Coronary artery (tissue), 2 donors: Measurements from ENCODE around the gene RABGGTA.
A peak's percentile ranks its signal among the peaks of the same experiment; 100 is the strongest.

Source experiments
- DNase-seq: peaks from one replicate; pipeline ENCODE4 v3.0.0-alpha.2; 2017; ENCODE audit warnings: low spot score
- H3K27ac ChIP-seq, 2 donors: fragments of 200-600 bp; sonication (generic); one replicate each; pipeline ENCODE4 v1.5.1; 2016 to 2019
- H3K4me3 ChIP-seq: fragments of 200-600 bp; sonication (generic); 2 replicates; pipeline ENCODE4 v1.5.1; 2016; ENCODE audit warnings: mild to moderate bottlenecking, moderate library complexity
- CTCF ChIP-seq: fragments of 200-600 bp; sonication (generic); IDR thresholded peaks from one replicate; pipeline ENCODE4 v1.5.1; 2019; ENCODE audit warnings: antibody characterized with exemption

The RABGGTA gene

GRCh38 chr14:24314377-24315193 is 43.2 kb upstream of the RABGGTA start:
- peak overlapping the region in 1 of 2 donors; percentile 65 for H3K27ac ChIP-seq

GRCh38 chr14:24313913-24314312 is 42.5 kb upstream of the RABGGTA start:
- TF ChIP-seq CTCF: no peak
- no peak for DNase-seq
- peak overlapping the region in 1 of 2 donors; percentile 65 for H3K27ac ChIP-seq
- H3K4me3 ChIP-seq: no peak overlapping the region

More at GRCh38 chr14:24314377-24315193, 43.2 kb upstream of the RABGGTA start:
- no peak overlapping the region for H3K4me3 ChIP-seq
- no peak for TF ChIP-seq CTCF
- DNase-seq: no peak

- no peak for DNase-seq
- no peak for TF ChIP-seq CTCF
- H3K27ac ChIP-seq: peak overlapping the region in 1 of 2 donors; percentile 88
- peak overlapping the region; percentile 84 for H3K4me3 ChIP-seq
These were observed 41.5 kb upstream of the RABGGTA start for GRCh38 chr14:24312736-24313507.

GRCh38 chr14:24311837-24312615 is 40.6 kb upstream of the RABGGTA start:
- peak overlapping the region; percentile 25 to 88 for H3K27ac ChIP-seq
- DNase-seq: no peak

GRCh38 chr14:24310646-24311604 is 39.5 kb upstream of the RABGGTA start, which contains the start of gene LTB4R:
Gene LTB4R (plus strand): TSS chr14:24311502. CDS start chr14:24315652, 4,150 bp downstream.
- peak within 1 kb of the TSS; percentile 25 to 88 for H3K27ac ChIP-seq
- H3K4me3 ChIP-seq: peak within 1 kb of the TSS; percentile 84
- no peak for DNase-seq
- TF ChIP-seq CTCF: no peak

More at GRCh38 chr14:24311837-24312615, 40.6 kb upstream of the RABGGTA start:
- H3K4me3 ChIP-seq: peak overlapping the region; percentile 84
- no peak for TF ChIP-seq CTCF

GRCh38 chr14:24310265-24310645 is 38.9 kb upstream of the RABGGTA start:
- DNase-seq: no peak
- TF ChIP-seq CTCF: no peak
- Histone ChIP-seq H3K27ac (peak overlapping the region; percentile 25 to 88), H3K4me3 (peak overlapping the region; percentile 84)
